Upper lobe of right lung (tissue), 1 donor: ENCODE measurements around the gene PNKD. TPM values are rescaled to one million over a fixed set of nuclear protein-coding genes. Genes with fewer than 3 reads are reported as not detected.

Experiments used
- ATAC-seq: fragments of 200-7000 bp; cut with Tn5 transposase; one replicate; pipeline ENCODE4 v1.9.1; 2020; ENCODE audit warnings: mild to moderate bottlenecking, moderate library complexity
- DNase-seq: peaks from one replicate; pipeline ENCODE4 v3.0.0-alpha.2; 2020
- H3K27ac ChIP-seq: fragments of 200-600 bp; one replicate; pipeline ENCODE4 v1.8.0; 2022
- H3K27me3 ChIP-seq: fragments of 200-600 bp; one replicate; pipeline ENCODE4 v1.8.0; 2022; ENCODE audit warnings: mild to moderate bottlenecking
- H3K36me3 ChIP-seq: fragments of 200-600 bp; one replicate; pipeline ENCODE4 v1.8.0; 2022
- H3K4me1 ChIP-seq: fragments of 200-600 bp; one replicate; pipeline ENCODE4 v1.8.0; 2022
- H3K4me3 ChIP-seq: fragments of 200-600 bp; one replicate; pipeline ENCODE4 v1.8.0; 2022; ENCODE audit warnings: mild to moderate bottlenecking
- H3K9me3 ChIP-seq: fragments of 200-600 bp; one replicate; pipeline ENCODE4 v1.8.0; 2022
- intact Hi-C: fragments of 100-400 bp; cut with DNase I; formaldehyde crosslinking; loops from one replicate; pipeline ENCODE4 v1.11.0; 2022
- total RNA-seq: library from RNA; stranded (reverse); fragmentation: NEBNext Ultra II Directional; extraction: Animal tissue kit (Norgen Biotek cat#: 25700); gene quantifications from one replicate; pipeline ENCODE4 v1.2.1, GENCODE V29; 2021
- TF ChIP-seq, protein P1 (sequence below): fragments of 200-600 bp; IDR thresholded peaks from one replicate; pipeline ENCODE4 v1.8.0; 2022; ENCODE audit warnings: antibody characterized with exemption
- donor health status: DM: no; HTN: yes; CAD: no; lungs with severe emphysema.

The PNKD gene
- total RNA-seq, 1 donor from 2014 or later = 65.4 TPM

- Histone ChIP-seq H3K36me3 (no peaks in the 10 kb centered on the region), H3K9me3 (no peaks in the 10 kb centered on the region), H3K27ac (no peak overlapping the region), H3K4me1 (peaks cover 24% of the 10 kb centered on the region), H3K27me3 (no peaks in the 10 kb centered on the region), H3K4me3 (no peak overlapping the region)
- intact Hi-C loops = loop anchor here (10.0 kb wide), 1 partner anchor 98 kb away; the partner anchor contains the start of gene TMBIM1
- DNase-seq (no peak), ATAC-seq (no peak)
- TF ChIP-seq, protein P1, sequence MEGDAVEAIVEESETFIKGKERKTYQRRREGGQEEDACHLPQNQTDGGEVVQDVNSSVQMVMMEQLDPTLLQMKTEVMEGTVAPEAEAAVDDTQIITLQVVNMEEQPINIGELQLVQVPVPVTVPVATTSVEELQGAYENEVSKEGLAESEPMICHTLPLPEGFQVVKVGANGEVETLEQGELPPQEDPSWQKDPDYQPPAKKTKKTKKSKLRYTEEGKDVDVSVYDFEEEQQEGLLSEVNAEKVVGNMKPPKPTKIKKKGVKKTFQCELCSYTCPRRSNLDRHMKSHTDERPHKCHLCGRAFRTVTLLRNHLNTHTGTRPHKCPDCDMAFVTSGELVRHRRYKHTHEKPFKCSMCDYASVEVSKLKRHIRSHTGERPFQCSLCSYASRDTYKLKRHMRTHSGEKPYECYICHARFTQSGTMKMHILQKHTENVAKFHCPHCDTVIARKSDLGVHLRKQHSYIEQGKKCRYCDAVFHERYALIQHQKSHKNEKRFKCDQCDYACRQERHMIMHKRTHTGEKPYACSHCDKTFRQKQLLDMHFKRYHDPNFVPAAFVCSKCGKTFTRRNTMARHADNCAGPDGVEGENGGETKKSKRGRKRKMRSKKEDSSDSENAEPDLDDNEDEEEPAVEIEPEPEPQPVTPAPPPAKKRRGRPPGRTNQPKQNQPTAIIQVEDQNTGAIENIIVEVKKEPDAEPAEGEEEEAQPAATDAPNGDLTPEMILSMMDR = no peak
Observed at GRCh38 chr2:218392459-218392858, 122.1 kb downstream of the PNKD start.

DNA sequence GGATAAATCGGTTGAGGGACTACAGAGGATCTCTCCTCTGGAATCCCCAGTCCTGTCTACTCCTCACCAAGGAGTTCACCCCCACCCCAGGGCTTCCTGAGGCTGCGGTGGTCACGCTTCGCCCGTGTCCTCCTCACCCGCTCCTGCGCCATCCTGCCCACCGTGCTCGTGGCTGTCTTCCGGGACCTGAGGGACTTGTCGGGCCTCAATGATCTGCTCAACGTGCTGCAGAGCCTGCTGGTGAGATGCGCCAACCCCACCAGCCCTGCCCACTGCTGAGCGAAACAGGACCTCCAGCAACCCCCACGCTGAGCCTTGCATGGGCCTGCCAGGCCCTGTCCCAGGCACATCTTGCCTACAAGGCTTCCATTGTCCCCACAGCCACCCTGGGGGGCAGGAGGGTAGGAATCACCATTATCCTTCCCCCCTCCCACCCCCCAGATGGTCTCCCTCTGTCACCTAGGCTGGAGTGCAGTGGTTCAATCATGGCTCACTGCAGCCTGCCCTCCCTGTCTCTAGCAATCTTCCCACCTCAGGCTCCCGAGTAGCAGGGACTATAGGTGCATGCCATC, 122.7 kb downstream of the PNKD start:
- Histone ChIP-seq H3K36me3 (no peaks in the 10 kb centered on the region), H3K27me3 (no peaks in the 10 kb centered on the region), H3K9me3 (no peaks in the 10 kb centered on the region), H3K4me3 (no peak overlapping the region), H3K4me1 (peaks cover 22% of the 10 kb centered on the region), H3K27ac (no peak overlapping the region)
- ATAC-seq (no peak), DNase-seq (no peak)
- TF ChIP-seq, protein P1 = no peak
- intact Hi-C loops = loop anchor here (10.0 kb wide), 1 partner anchor 98 kb away; the partner anchor contains the start of gene TMBIM1

GRCh38 chr2:218393750-218394290, 123.5 kb downstream of the PNKD start:
- peak; percentile 76 for DNase-seq
- Histone ChIP-seq H3K4me1 (peaks cover 20% of the 10 kb centered on the region), H3K36me3 (no peaks in the 10 kb centered on the region), H3K27me3 (no peaks in the 10 kb centered on the region), H3K4me3 (no peak overlapping the region), H3K9me3 (no peaks in the 10 kb centered on the region), H3K27ac (peak overlapping the region; percentile 30)
- intact Hi-C loops = loop anchor here (10.0 kb wide), 1 partner anchor 99 kb away; the partner anchor contains the start of gene TMBIM1
- no peak for ATAC-seq
- TF ChIP-seq, protein P1 = no peak

GRCh38 chr2:218394298-218395089, 124.2 kb downstream of the PNKD start:
- Histone ChIP-seq H3K27ac (peak overlapping the region; percentile 30), H3K4me3 (no peak overlapping the region), H3K9me3 (no peaks in the 10 kb centered on the region), H3K36me3 (no peaks in the 10 kb centered on the region), H3K27me3 (no peaks in the 10 kb centered on the region), H3K4me1 (peaks cover 20% of the 10 kb centered on the region)
- DNase-seq = no peak
- no peak for ATAC-seq
- TF ChIP-seq, protein P1 = no peak
- intact Hi-C loops = loop anchor here (10.0 kb wide), 1 partner anchor 100 kb away; the partner anchor contains the start of gene TMBIM1

DNA sequence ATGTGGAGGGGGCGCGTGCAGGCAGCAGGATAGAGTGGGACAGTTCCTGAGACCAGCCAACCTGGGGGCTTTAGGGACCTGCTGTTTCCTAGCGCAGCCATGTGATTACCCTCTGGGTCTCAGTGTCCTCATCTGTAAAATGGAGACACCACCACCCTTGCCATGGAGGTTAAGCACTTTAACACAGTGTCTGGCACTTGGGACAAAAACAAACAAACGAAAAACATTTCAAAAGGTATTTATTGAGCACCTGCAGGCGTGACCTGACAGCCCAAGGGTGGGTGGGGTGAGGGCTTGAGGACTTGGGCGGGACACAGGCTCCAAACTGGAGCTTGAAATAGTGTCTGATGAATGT, 124.7 kb downstream of the PNKD start:
- Histone ChIP-seq H3K27me3 (no peaks in the 10 kb centered on the region), H3K27ac (peak overlapping the region; percentile 100), H3K36me3 (no peaks in the 10 kb centered on the region), H3K4me1 (peaks cover 20% of the 10 kb centered on the region), H3K9me3 (no peaks in the 10 kb centered on the region), H3K4me3 (peak overlapping the region; percentile 79)
- TF ChIP-seq, protein P1 = no peak
- ATAC-seq = no peak
- intact Hi-C loops = loop anchor here (10.0 kb wide), 1 partner anchor 100 kb away; the partner anchor contains the start of gene TMBIM1
- DNase-seq = no peak
